ENCODE results near the gene CHD5. TPM values are rescaled to one million over a fixed set of nuclear protein-coding genes. Genes with fewer than 3 reads are reported as not detected.

The CHD5 gene
- total RNA-seq, 1 experiment from 2014 or later: 6.1 TPM

DNA sequence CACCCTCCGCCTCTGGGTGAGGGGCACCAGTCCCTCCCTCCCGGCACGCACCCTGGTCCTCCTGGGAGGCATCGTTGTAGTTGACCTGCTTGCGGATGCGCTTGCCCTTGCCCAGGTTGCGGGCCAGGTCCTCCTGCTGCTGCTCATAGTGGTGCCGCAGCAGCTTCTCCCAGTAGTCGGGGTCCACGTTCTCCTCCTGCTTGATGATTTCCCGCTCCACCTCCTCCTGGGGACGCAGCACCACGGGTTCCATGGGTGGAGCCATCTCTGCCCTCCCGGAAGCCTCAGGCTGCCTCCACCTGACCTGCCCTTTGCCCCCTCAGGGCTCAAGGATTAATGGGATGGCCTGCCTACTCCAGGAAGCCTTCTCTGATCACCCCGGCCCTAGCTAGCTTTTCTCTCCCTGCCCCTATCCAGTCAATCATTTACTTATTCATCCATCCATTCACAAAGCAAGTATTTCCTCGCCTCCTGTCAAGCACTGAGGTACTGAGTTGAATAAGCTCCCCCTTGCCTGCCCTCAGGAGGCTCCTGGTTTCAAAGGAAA, 53.5 kb downstream of the CHD5 start:
- Histone ChIP-seq H3K4me3 (replicated peaks in 1 of 2; ENCODE audit: low read depth in 1 of 2, low read length in 2 of 2) (no peak overlapping the region), H2AFZ (ENCODE audit: low read depth, low read length, poor library complexity, severe bottlenecking) (no peak overlapping the region), H4K20me1 (ENCODE audit: insufficient read depth) (no peaks in the 10 kb centered on the region), H3K27me3 (ENCODE audit: insufficient read depth, low read length) (no peaks in the 10 kb centered on the region), H3K27ac (ENCODE audit: low read depth, low read length) (no peak overlapping the region), H3K4me2 (ENCODE audit: low read length) (no peak overlapping the region), H3K9me2 (ENCODE audit: insufficient read depth) (no peaks in the 10 kb centered on the region), H3K4me1 (ENCODE audit: control insufficient read depth in 1 of 2, insufficient read depth in 2 of 2, low read length in 2 of 2) (peaks cover 8 to 15% of the 10 kb centered on the region in 2 experiments; a peak in 3 of 4 replicates), H3K9ac (ENCODE audit: low read length) (no peak overlapping the region), H3K9me3 (ENCODE audit: control insufficient read depth in 1 of 2, insufficient read depth in 1 of 2, low read depth in 1 of 2, low read length in 2 of 2) (no peaks in the 10 kb centered on the region), H3K79me2 (ENCODE audit: insufficient read depth, low read length) (no peaks in the 10 kb centered on the region), H3K36me3 (ENCODE audit: control insufficient read depth in 1 of 2, insufficient read depth in 2 of 2, low read length in 2 of 2) (no peaks in the 10 kb centered on the region)
- TF ChIP-seq CBX3 (IDR thresholded peaks at IDR 0.05; ENCODE audit: low read depth): no peak
- TF ChIP-seq ELF1 (IDR thresholded peaks at IDR 0.05; ENCODE audit: borderline replicate concordance, low read depth): no peak
- no peak for TF ChIP-seq CTCF (IDR thresholded peaks at IDR 0.05 in 2 of 3, conservative IDR thresholded peaks at IDR 0.05 in 1 of 3; ENCODE audit: borderline replicate concordance in 1 of 3, insufficient read depth in 1 of 3, low read depth in 2 of 3, low read length in 2 of 3)
- no peak for TF ChIP-seq CEBPB (IDR thresholded peaks at IDR 0.05; ENCODE audit: low read depth)
- CTCF ChIA-PET: interaction anchor here (2.1 kb wide), 1 partner anchor 78 kb away, joined by 9 read pairs; no protein-coding TSS in a partner anchor
- no TSS peak for BruUV-seq (replicated peaks)
- RAD21 ChIA-PET (ENCODE audit: low non-redundant PET in 1 of 2, low total read pairs in 2 of 2, uncharacterized antibody in 2 of 2, unreplicated experiment in 2 of 2): no interaction called here
- POLR2A ChIA-PET: no interaction called here
- intact Hi-C loops (cut with micrococcal nuclease): loop anchor here (2.0 kb wide), 1 partner anchor 18 kb away; no protein-coding TSS in a partner anchor
- ATAC-seq (no peak), DNase-seq (ENCODE audit: low read depth, low spot score) (no peak)

- no TSS peak for BruUV-seq (replicated peaks)
- no peak for ATAC-seq
- POLR2A ChIA-PET: no interaction called here
- TF ChIP-seq RAD21 (IDR thresholded peaks at IDR 0.05; ENCODE audit: low read depth) (no peak), ZFX (IDR thresholded peaks at IDR 0.05) (no peak), CTCF (IDR thresholded peaks at IDR 0.05 in 2 of 3, conservative IDR thresholded peaks at IDR 0.05 in 1 of 3; ENCODE audit: borderline replicate concordance in 1 of 3, insufficient read depth in 1 of 3, low read depth in 2 of 3, low read length in 2 of 3) (no peak), EZH2 (IDR thresholded peaks at IDR 0.05) (no peak), JUND (IDR thresholded peaks at IDR 0.05) (no peak), EZH2phosphoT487 (IDR thresholded peaks at IDR 0.05; ENCODE audit: borderline replicate concordance) (no peak), YY1 (IDR thresholded peaks at IDR 0.05; ENCODE audit: extremely low read depth, insufficient replicate concordance, low read depth, low read length) (no peak), TCF7L2 (IDR thresholded peaks at IDR 0.05; ENCODE audit: borderline replicate concordance, extremely low read depth, insufficient read depth, insufficient read length) (no peak), ELF1 (IDR thresholded peaks at IDR 0.05; ENCODE audit: borderline replicate concordance, low read depth) (no peak)
- TF ChIP-seq, protein P1, sequence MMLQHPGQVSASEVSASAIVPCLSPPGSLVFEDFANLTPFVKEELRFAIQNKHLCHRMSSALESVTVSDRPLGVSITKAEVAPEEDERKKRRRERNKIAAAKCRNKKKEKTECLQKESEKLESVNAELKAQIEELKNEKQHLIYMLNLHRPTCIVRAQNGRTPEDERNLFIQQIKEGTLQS (IDR thresholded peaks at IDR 0.05): no peak
- TF ChIP-seq, protein P2, sequence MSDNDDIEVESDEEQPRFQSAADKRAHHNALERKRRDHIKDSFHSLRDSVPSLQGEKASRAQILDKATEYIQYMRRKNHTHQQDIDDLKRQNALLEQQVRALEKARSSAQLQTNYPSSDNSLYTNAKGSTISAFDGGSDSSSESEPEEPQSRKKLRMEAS (IDR thresholded peaks at IDR 0.05): no peak
Observed at GRCh38 chr1:6126028-6126427, 54.1 kb downstream of the CHD5 start.

More at GRCh38 chr1:6126028-6126427, 54.1 kb downstream of the CHD5 start:
- Histone ChIP-seq H3K79me2 (ENCODE audit: insufficient read depth, low read length) (no peaks in the 10 kb centered on the region), H3K27ac (ENCODE audit: low read depth, low read length) (no peak overlapping the region), H3K36me3 (ENCODE audit: control insufficient read depth in 1 of 2, insufficient read depth in 2 of 2, low read length in 2 of 2) (no peaks in the 10 kb centered on the region), H3K4me2 (ENCODE audit: low read length) (no peak overlapping the region), H3K9me2 (ENCODE audit: insufficient read depth) (no peaks in the 10 kb centered on the region), H3K4me1 (ENCODE audit: control insufficient read depth in 1 of 2, insufficient read depth in 2 of 2, low read length in 2 of 2) (peaks cover 8 to 15% of the 10 kb centered on the region in 2 experiments; a peak in 3 of 4 replicates), H2AFZ (ENCODE audit: low read depth, low read length, poor library complexity, severe bottlenecking) (no peak overlapping the region), H3K4me3 (replicated peaks in 1 of 2; ENCODE audit: low read depth in 1 of 2, low read length in 2 of 2) (no peak overlapping the region), H4K20me1 (ENCODE audit: insufficient read depth) (no peaks in the 10 kb centered on the region), H3K27me3 (ENCODE audit: insufficient read depth, low read length) (no peaks in the 10 kb centered on the region), H3K9me3 (ENCODE audit: control insufficient read depth in 1 of 2, insufficient read depth in 1 of 2, low read depth in 1 of 2, low read length in 2 of 2) (no peaks in the 10 kb centered on the region), H3K9ac (ENCODE audit: low read length) (no peak overlapping the region)
- DNase-seq (ENCODE audit: low read depth, low spot score): no peak
- CTCF ChIA-PET: no interaction called here
- RAD21 ChIA-PET (ENCODE audit: low non-redundant PET in 1 of 2, low total read pairs in 2 of 2, uncharacterized antibody in 2 of 2, unreplicated experiment in 2 of 2): no interaction called here
- intact Hi-C loops (cut with micrococcal nuclease): loop anchor here (2.0 kb wide), 1 partner anchor 17 kb away; no protein-coding TSS in a partner anchor
